ENCODE data around the gene ZNF674.

DNA sequence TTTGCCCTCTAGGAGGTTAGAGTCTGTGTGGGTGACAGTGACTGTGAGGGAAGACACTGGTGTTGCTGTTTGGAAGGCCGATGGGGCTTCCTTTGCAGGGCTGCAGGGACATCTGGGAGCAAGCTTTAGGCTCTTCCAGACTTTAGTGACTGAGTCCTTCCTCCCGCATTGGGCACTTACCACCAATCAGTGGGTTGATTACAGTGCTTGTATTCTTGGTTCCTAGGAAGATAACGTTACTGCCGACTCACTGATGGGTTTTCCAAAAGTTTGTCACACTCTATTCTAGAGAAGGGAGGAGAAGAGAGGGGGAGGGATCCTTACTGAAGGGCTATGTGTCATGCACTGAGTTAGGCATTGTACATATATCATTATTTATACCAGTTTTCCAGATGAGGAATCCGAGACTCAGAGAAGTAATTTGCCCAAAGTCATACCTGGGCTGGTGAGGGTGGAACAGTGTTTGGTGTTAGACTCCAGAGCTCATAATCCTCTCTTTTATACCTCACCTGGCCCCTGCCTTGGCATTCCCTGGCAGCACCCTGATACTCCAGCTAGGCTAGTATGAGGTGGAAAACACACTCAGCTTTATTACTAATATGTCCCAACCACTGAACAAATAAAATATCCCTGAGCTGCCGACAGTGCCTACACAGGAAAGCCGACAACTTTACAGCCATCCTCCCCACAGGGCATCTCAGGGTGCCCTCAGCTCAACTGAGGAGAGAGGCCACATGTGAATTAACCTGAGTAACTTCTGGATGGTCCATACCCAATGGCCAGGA is 32.2 kb upstream of the ZNF674 start:
- no peak for TF ChIP-seq POLR2AphosphoS5 (IDR thresholded peaks at IDR 0.05; ENCODE audit: borderline replicate concordance, low read depth, low read length)
- no peak for TF ChIP-seq EZH2 (IDR thresholded peaks at IDR 0.05)
